ENCODE results near the gene PAWR. TPM values are rescaled to one million over a fixed set of nuclear protein-coding genes. Genes with fewer than 3 reads are reported as not detected.

The PAWR gene
- total and polyA plus RNA-seq, 2 of the 13 experiments (the other 11 are each of a cell fraction or from before 2014, with no cell fraction given), result 29.1 to 36.1 TPM

DNA sequence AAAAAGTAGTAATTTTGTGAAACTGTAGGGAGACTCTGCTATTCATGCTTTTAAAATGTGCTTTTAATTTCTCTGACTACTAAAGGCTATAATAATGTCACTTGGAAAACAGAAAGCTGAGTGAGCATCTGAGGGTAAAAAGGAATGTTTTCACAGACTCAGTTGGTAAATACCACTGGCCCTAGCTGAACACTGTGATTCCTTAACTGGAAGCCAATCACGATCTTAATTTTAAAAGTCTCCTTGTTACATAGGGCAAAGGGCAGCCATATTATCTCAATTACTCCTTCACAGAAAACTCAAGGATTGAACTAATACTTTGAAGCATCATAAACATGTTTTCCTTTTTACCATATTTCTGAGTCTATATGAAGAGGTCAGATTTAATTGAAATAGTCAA, 41.9 kb downstream of the PAWR start:
- in situ Hi-C loops (cut with HindIII; ENCODE audit: extremely low pct_ligation_motif_present, low pct_unique_long_range_greater_than_20kb), result no loop called here
- ATAC-seq, result no peak
- DNase-seq (ENCODE audit: low spot score), result no peak
- POLR2A ChIA-PET, result no interaction called here
- intact Hi-C loops (cut with micrococcal nuclease; ENCODE audit: unreplicated experiment), result no loop called here
- Histone ChIP-seq H3K79me2 (ENCODE audit: insufficient read depth, low read length) (peaks cover 92% of the 10 kb centered on the region), H3K4me1 (ENCODE audit: insufficient read depth, low read length) (peaks cover 87% of the 10 kb centered on the region), H4K20me1 (ENCODE audit: insufficient read depth, low read length) (peaks cover 56% of the 10 kb centered on the region), H2AFZ (ENCODE audit: low read length) (no peak overlapping the region), H3K36me3 (replicated peaks in 1 of 2; ENCODE audit: control insufficient read depth in 1 of 2, insufficient read depth in 2 of 2, low read length in 2 of 2) (peaks cover 0 to 3% of the 10 kb centered on the region in 2 experiments; a peak in 1 of 5 replicates), H3K4me3 (replicated peaks in 1 of 3; ENCODE audit: insufficient read depth in 1 of 3, low read depth in 2 of 3, low read length in 3 of 3) (no peak overlapping the region), H3K9ac (ENCODE audit: insufficient read depth, low read depth, low read length) (no peak overlapping the region), H3K9me3 (ENCODE audit: low read length) (no peaks in the 10 kb centered on the region), H3K27ac (ENCODE audit: extremely low read length, insufficient read depth, low read length) (no peak overlapping the region), H3K27me3 (ENCODE audit: control insufficient read depth in 1 of 2, insufficient read depth in 2 of 2, low read length in 2 of 2) (no peaks in the 10 kb centered on the region), H3K4me2 (ENCODE audit: low read depth, low read length) (no peak overlapping the region)
- CTCF ChIA-PET (ENCODE audit: low intra/inter-chr PET ratio, low total read pairs), result no interaction called here
- no TSS peak for BruUV-seq (replicated peaks)
- WGBS (ENCODE audit: low lambda C conversion rate), result 88% methylated on average over 1 of the region's 1 CpG
- FAIRE-seq, result no peak
- TF ChIP-seq STAG1 (CRISPR knock-in tag; IDR thresholded peaks at IDR 0.05) (no peak), MAF1 (CRISPR knock-in tag; IDR thresholded peaks at IDR 0.05; ENCODE audit: borderline replicate concordance) (no peak), HNRNPUL1 (IDR thresholded peaks at IDR 0.05; ENCODE audit: low read depth, low read length) (no peak)
- TF ChIP-seq, protein P1, sequence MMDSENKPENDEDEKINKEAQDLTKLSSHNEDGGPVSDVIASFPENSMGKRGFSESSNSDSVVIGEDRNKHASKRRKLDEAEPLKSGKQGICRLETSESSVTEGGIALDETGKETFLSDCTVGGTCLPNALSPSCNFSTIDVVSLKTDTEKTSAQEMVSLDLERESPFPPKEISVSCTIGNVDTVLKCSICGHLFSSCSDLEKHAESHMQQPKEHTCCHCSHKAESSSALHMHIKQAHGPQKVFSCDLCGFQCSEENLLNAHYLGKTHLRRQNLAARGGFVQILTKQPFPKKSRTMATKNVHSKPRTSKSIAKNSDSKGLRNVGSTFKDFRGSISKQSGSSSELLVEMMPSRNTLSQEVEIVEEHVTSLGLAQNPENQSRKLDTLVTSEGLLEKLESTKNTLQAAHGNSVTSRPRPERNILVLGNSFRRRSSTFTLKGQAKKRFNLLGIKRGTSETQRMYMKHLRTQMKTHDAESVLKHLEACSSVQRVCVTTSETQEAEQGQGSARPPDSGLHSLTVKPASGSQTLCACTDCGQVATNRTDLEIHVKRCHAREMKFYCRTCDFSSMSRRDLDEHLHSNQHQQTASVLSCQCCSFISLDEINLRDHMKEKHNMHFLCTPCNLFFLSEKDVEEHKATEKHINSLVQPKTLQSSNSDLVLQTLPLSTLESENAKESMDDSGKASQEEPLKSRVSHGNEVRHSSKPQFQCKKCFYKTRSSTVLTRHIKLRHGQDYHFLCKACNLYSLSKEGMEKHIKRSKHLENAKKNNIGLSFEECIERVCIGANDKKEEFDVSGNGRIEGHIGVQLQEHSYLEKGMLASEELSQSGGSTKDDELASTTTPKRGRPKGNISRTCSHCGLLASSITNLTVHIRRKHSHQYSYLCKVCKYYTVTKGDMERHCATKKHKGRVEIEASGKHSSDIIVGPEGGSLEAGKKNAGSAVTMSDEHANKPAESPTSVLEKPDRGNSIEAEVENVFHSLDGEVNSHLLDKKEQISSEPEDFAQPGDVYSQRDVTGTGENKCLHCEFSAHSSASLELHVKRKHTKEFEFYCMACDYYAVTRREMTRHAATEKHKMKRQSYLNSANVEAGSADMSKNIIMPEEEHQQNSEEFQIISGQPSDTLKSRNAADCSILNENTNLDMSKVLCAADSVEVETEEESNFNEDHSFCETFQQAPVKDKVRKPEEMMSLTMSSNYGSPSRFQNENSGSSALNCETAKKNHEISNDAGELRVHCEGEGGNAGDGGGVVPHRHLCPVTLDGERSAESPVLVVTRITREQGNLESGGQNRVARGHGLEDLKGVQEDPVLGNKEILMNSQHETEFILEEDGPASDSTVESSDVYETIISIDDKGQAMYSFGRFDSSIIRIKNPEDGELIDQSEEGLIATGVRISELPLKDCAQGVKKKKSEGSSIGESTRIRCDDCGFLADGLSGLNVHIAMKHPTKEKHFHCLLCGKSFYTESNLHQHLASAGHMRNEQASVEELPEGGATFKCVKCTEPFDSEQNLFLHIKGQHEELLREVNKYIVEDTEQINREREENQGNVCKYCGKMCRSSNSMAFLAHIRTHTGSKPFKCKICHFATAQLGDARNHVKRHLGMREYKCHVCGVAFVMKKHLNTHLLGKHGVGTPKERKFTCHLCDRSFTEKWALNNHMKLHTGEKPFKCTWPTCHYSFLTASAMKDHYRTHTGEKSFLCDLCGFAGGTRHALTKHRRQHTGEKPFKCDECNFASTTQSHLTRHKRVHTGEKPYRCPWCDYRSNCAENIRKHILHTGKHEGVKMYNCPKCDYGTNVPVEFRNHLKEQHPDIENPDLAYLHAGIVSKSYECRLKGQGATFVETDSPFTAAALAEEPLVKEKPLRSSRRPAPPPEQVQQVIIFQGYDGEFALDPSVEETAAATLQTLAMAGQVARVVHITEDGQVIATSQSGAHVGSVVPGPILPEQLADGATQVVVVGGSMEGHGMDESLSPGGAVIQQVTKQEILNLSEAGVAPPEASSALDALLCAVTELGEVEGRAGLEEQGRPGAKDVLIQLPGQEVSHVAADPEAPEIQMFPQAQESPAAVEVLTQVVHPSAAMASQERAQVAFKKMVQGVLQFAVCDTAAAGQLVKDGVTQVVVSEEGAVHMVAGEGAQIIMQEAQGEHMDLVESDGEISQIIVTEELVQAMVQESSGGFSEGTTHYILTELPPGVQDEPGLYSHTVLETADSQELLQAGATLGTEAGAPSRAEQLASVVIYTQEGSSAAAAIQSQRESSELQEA (CRISPR knock-in tag; IDR thresholded peaks at IDR 0.05; ENCODE audit: not compliant biosample characterization), result no peak
- TF ChIP-seq, protein P2, sequence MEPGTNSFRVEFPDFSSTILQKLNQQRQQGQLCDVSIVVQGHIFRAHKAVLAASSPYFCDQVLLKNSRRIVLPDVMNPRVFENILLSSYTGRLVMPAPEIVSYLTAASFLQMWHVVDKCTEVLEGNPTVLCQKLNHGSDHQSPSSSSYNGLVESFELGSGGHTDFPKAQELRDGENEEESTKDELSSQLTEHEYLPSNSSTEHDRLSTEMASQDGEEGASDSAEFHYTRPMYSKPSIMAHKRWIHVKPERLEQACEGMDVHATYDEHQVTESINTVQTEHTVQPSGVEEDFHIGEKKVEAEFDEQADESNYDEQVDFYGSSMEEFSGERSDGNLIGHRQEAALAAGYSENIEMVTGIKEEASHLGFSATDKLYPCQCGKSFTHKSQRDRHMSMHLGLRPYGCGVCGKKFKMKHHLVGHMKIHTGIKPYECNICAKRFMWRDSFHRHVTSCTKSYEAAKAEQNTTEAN (CRISPR knock-in tag; conservative IDR thresholded peaks at IDR 0.05), result no peak
- TF ChIP-seq, protein P3, sequence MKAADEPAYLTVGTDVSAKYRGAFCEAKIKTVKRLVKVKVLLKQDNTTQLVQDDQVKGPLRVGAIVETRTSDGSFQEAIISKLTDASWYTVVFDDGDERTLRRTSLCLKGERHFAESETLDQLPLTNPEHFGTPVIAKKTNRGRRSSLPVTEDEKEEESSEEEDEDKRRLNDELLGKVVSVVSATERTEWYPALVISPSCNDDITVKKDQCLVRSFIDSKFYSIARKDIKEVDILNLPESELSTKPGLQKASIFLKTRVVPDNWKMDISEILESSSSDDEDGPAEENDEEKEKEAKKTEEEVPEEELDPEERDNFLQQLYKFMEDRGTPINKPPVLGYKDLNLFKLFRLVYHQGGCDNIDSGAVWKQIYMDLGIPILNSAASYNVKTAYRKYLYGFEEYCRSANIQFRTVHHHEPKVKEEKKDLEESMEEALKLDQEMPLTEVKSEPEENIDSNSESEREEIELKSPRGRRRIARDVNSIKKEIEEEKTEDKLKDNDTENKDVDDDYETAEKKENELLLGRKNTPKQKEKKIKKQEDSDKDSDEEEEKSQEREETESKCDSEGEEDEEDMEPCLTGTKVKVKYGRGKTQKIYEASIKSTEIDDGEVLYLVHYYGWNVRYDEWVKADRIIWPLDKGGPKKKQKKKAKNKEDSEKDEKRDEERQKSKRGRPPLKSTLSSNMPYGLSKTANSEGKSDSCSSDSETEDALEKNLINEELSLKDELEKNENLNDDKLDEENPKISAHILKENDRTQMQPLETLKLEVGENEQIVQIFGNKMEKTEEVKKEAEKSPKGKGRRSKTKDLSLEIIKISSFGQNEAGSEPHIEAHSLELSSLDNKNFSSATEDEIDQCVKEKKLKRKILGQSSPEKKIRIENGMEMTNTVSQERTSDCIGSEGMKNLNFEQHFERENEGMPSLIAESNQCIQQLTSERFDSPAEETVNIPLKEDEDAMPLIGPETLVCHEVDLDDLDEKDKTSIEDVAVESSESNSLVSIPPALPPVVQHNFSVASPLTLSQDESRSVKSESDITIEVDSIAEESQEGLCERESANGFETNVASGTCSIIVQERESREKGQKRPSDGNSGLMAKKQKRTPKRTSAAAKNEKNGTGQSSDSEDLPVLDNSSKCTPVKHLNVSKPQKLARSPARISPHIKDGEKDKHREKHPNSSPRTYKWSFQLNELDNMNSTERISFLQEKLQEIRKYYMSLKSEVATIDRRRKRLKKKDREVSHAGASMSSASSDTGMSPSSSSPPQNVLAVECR (CRISPR knock-in tag; IDR thresholded peaks at IDR 0.05; ENCODE audit: borderline replicate concordance), result no peak
- TF ChIP-seq, protein P4, sequence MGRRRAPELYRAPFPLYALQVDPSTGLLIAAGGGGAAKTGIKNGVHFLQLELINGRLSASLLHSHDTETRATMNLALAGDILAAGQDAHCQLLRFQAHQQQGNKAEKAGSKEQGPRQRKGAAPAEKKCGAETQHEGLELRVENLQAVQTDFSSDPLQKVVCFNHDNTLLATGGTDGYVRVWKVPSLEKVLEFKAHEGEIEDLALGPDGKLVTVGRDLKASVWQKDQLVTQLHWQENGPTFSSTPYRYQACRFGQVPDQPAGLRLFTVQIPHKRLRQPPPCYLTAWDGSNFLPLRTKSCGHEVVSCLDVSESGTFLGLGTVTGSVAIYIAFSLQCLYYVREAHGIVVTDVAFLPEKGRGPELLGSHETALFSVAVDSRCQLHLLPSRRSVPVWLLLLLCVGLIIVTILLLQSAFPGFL (CRISPR knock-in tag; IDR thresholded peaks at IDR 0.05), result no peak
